Thymus (tissue), 14 donors: ENCODE measurements around the gene C5orf22. TPM values are rescaled to one million over a fixed set of nuclear protein-coding genes. Genes with fewer than 3 reads are reported as not detected.

Experiments
- DNase-seq, 9 donors: peaks; one replicate each; pipeline ENCODE4 v3.0.0-alpha.2; 2013; ENCODE audit warnings: low spot score in 9 of 9, low read depth in 6 of 9, missing footprints in 1 of 9
- H3K27ac ChIP-seq, 2 donors: one replicate each; pipeline ENCODE4 v1.5.1; 2013; ENCODE audit warnings: control low read depth in 1 of 2, low read depth in 1 of 2, low read length in 1 of 2, mild to moderate bottlenecking in 1 of 2, moderate library complexity in 1 of 2
- H3K27me3 ChIP-seq, 2 donors: one replicate each; pipeline ENCODE4 v1.5.1; 2013; ENCODE audit warnings: low read length in 1 of 2; ENCODE audit not compliant: control insufficient read depth in 2 of 2, insufficient read depth in 1 of 2
- H3K36me3 ChIP-seq, 2 donors: one replicate each; pipeline ENCODE4 v1.5.1; 2013; ENCODE audit warnings: low read length in 1 of 2, mild to moderate bottlenecking in 1 of 2, moderate library complexity in 1 of 2; ENCODE audit not compliant: control insufficient read depth in 2 of 2, insufficient read depth in 2 of 2
- H3K4me1 ChIP-seq, 2 donors: one replicate each; pipeline ENCODE4 v1.5.1; 2013; ENCODE audit warnings: low read length in 2 of 2; ENCODE audit not compliant: control insufficient read depth in 2 of 2, insufficient read depth in 2 of 2
- H3K4me3 ChIP-seq, 2 donors: one replicate each; pipeline ENCODE4 v1.5.1; 2013; ENCODE audit warnings: low read length in 2 of 2, control low read depth in 1 of 2, mild to moderate bottlenecking in 1 of 2
- H3K9me3 ChIP-seq, 2 donors: one replicate each; pipeline ENCODE4 v1.5.1; 2013; ENCODE audit warnings: low read length in 1 of 2, mild to moderate bottlenecking in 1 of 2; ENCODE audit not compliant: control insufficient read depth in 2 of 2, insufficient read depth in 1 of 2
- WGBS: extraction: QIAGEN DNeasy Blood & Tissue Kit; methylation state at CpG from one replicate; pipeline ENCODE4 v1.1.7; 2013; 5-methylcytosine and 5-hydroxymethylcytosine counted together
- long read RNA-seq, 10 donors: transcript quantifications; one replicate each; lab custom pipeline, GENCODE V29; 2026
- polyA plus RNA-seq: library from polyadenylated mRNA; stranded (reverse); fragments of 200-250 nt; gene quantifications from one replicate; pipeline ENCODE4 v1.2.3, GENCODE V29; 2013
- total RNA-seq: library from RNA; stranded (reverse); fragments of 120-200 nt; gene quantifications from one replicate; pipeline ENCODE4 v1.2.4, GENCODE V29; 2013
- donor health status: healthy.

Gene C5orf22
- total RNA-seq (13.9 TPM), polyA plus RNA-seq (16.6 TPM)
- long read RNA-seq, donor 1, partial matches to known transcripts: 0 of 1 reads
- long read RNA-seq, donor 1, other reads (novel, unspliced or antisense): 0 of 1 reads
- long read RNA-seq, donor 2: 0 reads
- long read RNA-seq, donor 3, partial matches to known transcripts: 0 of 2 reads
- long read RNA-seq, donor 3, other reads (novel, unspliced or antisense): 0 of 2 reads
- long read RNA-seq, donor 4, partial matches to known transcripts: 0 of 3 reads
- long read RNA-seq, donor 4, other reads (novel, unspliced or antisense): 0 of 3 reads
- long read RNA-seq, donor 5, partial matches to known transcripts: 0 of 6 reads
- long read RNA-seq, donor 5, other reads (novel, unspliced or antisense): 0 of 6 reads
- long read RNA-seq, donor 6, partial matches to known transcripts: 0 of 3 reads
- long read RNA-seq, donor 6, other reads (novel, unspliced or antisense): 0 of 3 reads
- long read RNA-seq, donor 7, partial matches to known transcripts: 0 of 1 reads
- long read RNA-seq, donor 7, other reads (novel, unspliced or antisense): 0 of 1 reads
- long read RNA-seq, donor 8, partial matches to known transcripts: 6 of 7 reads
- long read RNA-seq, donor 8, other reads (novel, unspliced or antisense): 0 of 7 reads
- long read RNA-seq, donor 9, partial matches to known transcripts: 0 of 4 reads
- long read RNA-seq, donor 9, other reads (novel, unspliced or antisense): 0 of 4 reads
- long read RNA-seq, donor 10: 0 reads

GRCh38 chr5:31531888-31532547, at the start of gene C5orf22, which contains the start of gene DROSHA:
Gene C5orf22 (plus strand): TSS chr5:31532301. CDS start chr5:31532393, 92 bp downstream.
Gene DROSHA (minus strand): TSS chr5:31532093. CDS start chr5:31529059, 3,034 bp downstream.
- peak; percentile 85 to 97 (median 93) for DNase-seq
- no peaks in the 10 kb centered on the region for H3K27me3 ChIP-seq
- H3K36me3 ChIP-seq: peaks cover 28 to 40% of the 10 kb centered on the region in 2 donors
- WGBS: under 1% methylated on average over 52 of the region's 52 CpGs
- H3K4me3 ChIP-seq: peak within 1 kb of the TSS; percentile 88 to 94
- no peaks in the 10 kb centered on the region for H3K9me3 ChIP-seq
- peaks cover 16 to 22% of the 10 kb centered on the region in 2 donors for H3K4me1 ChIP-seq
- H3K27ac ChIP-seq: peak within 1 kb of the TSS; percentile 87 to 94

GRCh38 chr5:31485376-31486207, 46.5 kb upstream of the C5orf22 start:
- Histone ChIP-seq H3K27me3 (no peaks in the 10 kb centered on the region), H3K27ac (no peak overlapping the region), H3K9me3 (peaks cover 0 to 2% of the 10 kb centered on the region in 2 donors), H3K4me1 (no peaks in the 10 kb centered on the region), H3K4me3 (no peak overlapping the region), H3K36me3 (peaks cover 16 to 35% of the 10 kb centered on the region in 2 donors)
- DNase-seq: no peak
- 91% methylated on average over 7 of the region's 7 CpGs for WGBS

GRCh38 chr5:31486441-31486840, 45.7 kb upstream of the C5orf22 start:
- no peak for DNase-seq
- no peaks in the 10 kb centered on the region for H3K27me3 ChIP-seq
- H3K27ac ChIP-seq: no peak overlapping the region
- peaks cover 0 to 2% of the 10 kb centered on the region in 2 donors for H3K9me3 ChIP-seq
- H3K4me3 ChIP-seq: no peak overlapping the region
- 95% methylated on average over 6 of the region's 6 CpGs for WGBS
- peaks cover 16 to 39% of the 10 kb centered on the region in 2 donors for H3K36me3 ChIP-seq
- no peaks in the 10 kb centered on the region for H3K4me1 ChIP-seq

- no peak overlapping the region for H3K27ac ChIP-seq
- DNase-seq: no peak
- no peak overlapping the region for H3K4me3 ChIP-seq
- WGBS: over 99% methylated on average over 2 of the region's 2 CpGs
- H3K27me3 ChIP-seq: no peaks in the 10 kb centered on the region
- no peaks in the 10 kb centered on the region for H3K9me3 ChIP-seq
- H3K4me1 ChIP-seq: no peaks in the 10 kb centered on the region
- peaks cover 14 to 40% of the 10 kb centered on the region in 2 donors for H3K36me3 ChIP-seq
Measured at GRCh38 chr5:31487506-31487905, 44.6 kb upstream of the C5orf22 start.

GRCh38 chr5:31492869-31493268, 39.2 kb upstream of the C5orf22 start:
- Histone ChIP-seq H3K36me3 (peaks cover 42 to 72% of the 10 kb centered on the region in 2 donors), H3K4me3 (no peak overlapping the region), H3K27me3 (no peaks in the 10 kb centered on the region), H3K27ac (no peak overlapping the region), H3K4me1 (no peaks in the 10 kb centered on the region), H3K9me3 (no peaks in the 10 kb centered on the region)
- DNase-seq: no peak
- WGBS: 95% methylated on average over 4 of the region's 4 CpGs

- Histone ChIP-seq H3K36me3 (peaks cover 55 to 79% of the 10 kb centered on the region in 2 donors), H3K4me1 (no peaks in the 10 kb centered on the region), H3K4me3 (no peak overlapping the region), H3K9me3 (no peaks in the 10 kb centered on the region), H3K27ac (no peak overlapping the region), H3K27me3 (no peaks in the 10 kb centered on the region)
- over 99% methylated on average over 4 of the region's 4 CpGs for WGBS
- DNase-seq: no peak
Measured at GRCh38 chr5:31495336-31495735, 36.8 kb upstream of the C5orf22 start.

- H3K36me3 ChIP-seq: peaks cover 65 to 84% of the 10 kb centered on the region in 2 donors
- no peak for DNase-seq
- 98% methylated on average over 2 of the region's 2 CpGs for WGBS
Measured at GRCh38 chr5:31496301-31496700, 35.8 kb upstream of the C5orf22 start.

GRCh38 chr5:31496891-31497290, 35.2 kb upstream of the C5orf22 start:
- no peak for DNase-seq
- Histone ChIP-seq H3K9me3 (no peaks in the 10 kb centered on the region), H3K27ac (no peak overlapping the region)

More at GRCh38 chr5:31496301-31496700, 35.8 kb upstream of the C5orf22 start:
- H3K4me3 ChIP-seq: no peak overlapping the region
- H3K27me3 ChIP-seq: no peaks in the 10 kb centered on the region
- no peaks in the 10 kb centered on the region for H3K4me1 ChIP-seq
- no peaks in the 10 kb centered on the region for H3K9me3 ChIP-seq
- no peak overlapping the region for H3K27ac ChIP-seq

More at GRCh38 chr5:31496891-31497290, 35.2 kb upstream of the C5orf22 start:
- 82% methylated on average over 6 of the region's 6 CpGs for WGBS
- H3K27me3 ChIP-seq: no peaks in the 10 kb centered on the region
- H3K4me3 ChIP-seq: no peak overlapping the region
- H3K4me1 ChIP-seq: no peaks in the 10 kb centered on the region
- peaks cover 67 to 85% of the 10 kb centered on the region in 2 donors for H3K36me3 ChIP-seq
